Fibroblast of pulmonary artery (primary cell): ENCODE data around the gene XPO1.
"Not testable (repeated sequence)": the region's sequence is repeated elsewhere in the genome, so short reads cannot be mapped to it uniquely, and the experiment has no call there.

ENCODE experiments used
- DNase-seq: peaks from one replicate; pipeline ENCODE4 v3.0.0-alpha.2; 2010; ENCODE audit warnings: low read depth
- H3K4me3 ChIP-seq: replicated peaks from 2 replicates; pipeline ENCODE4 v1.5.1; 2011; ENCODE audit warnings: low read depth, mild to moderate bottlenecking, control low read depth, low read length, moderate library complexity
- CTCF ChIP-seq: IDR thresholded peaks from 2 replicates; pipeline ENCODE4 v1.5.1; 2011; ENCODE audit warnings: mild to moderate bottlenecking, control low read depth, low read length, inconsistent platforms; ENCODE audit errors: missing control alignments

Gene XPO1

GRCh38 chr2:61463769-61464475, 74.2 kb downstream of the XPO1 start:
- no peak for DNase-seq
- no peak overlapping the region for H3K4me3 ChIP-seq
- TF ChIP-seq CTCF, result no peak

- DNase-seq, result no peak
- H3K4me3 ChIP-seq, result no peak overlapping the region
- no peak for TF ChIP-seq CTCF
Measured at GRCh38 chr2:61461404-61461803, 76.8 kb downstream of the XPO1 start.

- DNase-seq, result peak; percentile 88
- TF ChIP-seq CTCF, result no peak
- H3K4me3 ChIP-seq, result no peak overlapping the region
Measured at GRCh38 chr2:61460163-61460562, 78.0 kb downstream of the XPO1 start.

- no peak for TF ChIP-seq CTCF
- DNase-seq, result no peak
- no peak overlapping the region for H3K4me3 ChIP-seq
Measured at GRCh38 chr2:61456746-61457420, 81.3 kb downstream of the XPO1 start.

- no peak overlapping the region for H3K4me3 ChIP-seq
- no peak for TF ChIP-seq CTCF
- DNase-seq, result no peak
Measured at GRCh38 chr2:61456070-61456745, 81.9 kb downstream of the XPO1 start.

GRCh38 chr2:61454972-61455371, 83.2 kb downstream of the XPO1 start:
- not testable (repeated sequence) for H3K4me3 ChIP-seq, DNase-seq

GRCh38 chr2:61454383-61454782, 83.8 kb downstream of the XPO1 start:
- no peak overlapping the region for H3K4me3 ChIP-seq
- TF ChIP-seq CTCF, result no peak
- no peak for DNase-seq
